MCF 10A (cell line): ENCODE measurements around the gene NINJ2. TPM values are rescaled to one million over a fixed set of nuclear protein-coding genes. Genes with fewer than 3 reads are reported as not detected.

Experiments used
- BruUV-seq: library from RNA; stranded (reverse); fragments of 400-500 nt; replicated peaks from 2 replicates; lab custom pipeline; 2021; lab: Mats Ljungman, UMichigan
- CTCF ChIA-PET: fragments of 300-600 bp; sonication (Branson Sonifier 250); formaldehyde crosslinking; extraction: SDS; loops from one replicate; lab custom pipeline; 2021; ENCODE audit warnings: antibody characterized with exemption, inconsistent platforms; lab: Yijun Ruan, JAX
- POLR2A ChIA-PET: fragments of 300-600, 350-650 bp; sonication (Branson Sonifier 250); formaldehyde crosslinking; extraction: SDS; loops from one replicate; lab custom pipeline; 2020; ENCODE audit warnings: antibody characterized with exemption, inconsistent platforms; lab: Yijun Ruan, JAX
- DNase-seq: peaks from one replicate; pipeline ENCODE4 v3.0.0-alpha.2; 2018; ENCODE audit not compliant: unreplicated experiment
- H3K27ac Mint-ChIP-seq: one replicate; pipeline ENCODE4 v1.8.0; 2022; ENCODE audit warnings: mild to moderate bottlenecking, low read depth, mixed read lengths; ENCODE audit not compliant: unreplicated experiment
- H3K27me3 Mint-ChIP-seq: one replicate; pipeline ENCODE4 v1.8.0; 2022; ENCODE audit warnings: mixed read lengths; ENCODE audit not compliant: insufficient read depth, unreplicated experiment
- H3K36me3 Mint-ChIP-seq: one replicate; pipeline ENCODE4 v1.8.0; 2022; ENCODE audit warnings: mild to moderate bottlenecking, moderate library complexity, mixed read lengths; ENCODE audit not compliant: insufficient read depth, unreplicated experiment
- H3K4me1 Mint-ChIP-seq: one replicate; pipeline ENCODE4 v1.8.0; 2022; ENCODE audit warnings: mixed read lengths; ENCODE audit not compliant: insufficient read depth, unreplicated experiment
- H3K4me3 Mint-ChIP-seq: one replicate; pipeline ENCODE4 v1.8.0; 2022; ENCODE audit warnings: mild to moderate bottlenecking, moderate library complexity, mixed read lengths; ENCODE audit not compliant: unreplicated experiment
- H3K9me3 Mint-ChIP-seq: one replicate; pipeline ENCODE4 v1.8.0; 2022; ENCODE audit warnings: mixed read lengths; ENCODE audit not compliant: unreplicated experiment
- CTCF ChIP-seq: fragments of 200-600 bp; IDR thresholded peaks from one replicate; pipeline ENCODE4 v1.8.0; 2022; ENCODE audit warnings: antibody characterized with exemption, mild to moderate bottlenecking; ENCODE audit not compliant: unreplicated experiment
- intact Hi-C: fragments of 100-400 bp; cut with micrococcal nuclease; formaldehyde crosslinking; loops from 2 replicates; pipeline ENCODE4 v1.14.1; 2022
- total RNA-seq: library from RNA; stranded (reverse); gene quantifications from 2 replicates; pipeline ENCODE4 v1.2.3, GENCODE V29; 2022

Gene NINJ2
- total RNA-seq, 1 experiment from 2014 or later: not detected

DNA sequence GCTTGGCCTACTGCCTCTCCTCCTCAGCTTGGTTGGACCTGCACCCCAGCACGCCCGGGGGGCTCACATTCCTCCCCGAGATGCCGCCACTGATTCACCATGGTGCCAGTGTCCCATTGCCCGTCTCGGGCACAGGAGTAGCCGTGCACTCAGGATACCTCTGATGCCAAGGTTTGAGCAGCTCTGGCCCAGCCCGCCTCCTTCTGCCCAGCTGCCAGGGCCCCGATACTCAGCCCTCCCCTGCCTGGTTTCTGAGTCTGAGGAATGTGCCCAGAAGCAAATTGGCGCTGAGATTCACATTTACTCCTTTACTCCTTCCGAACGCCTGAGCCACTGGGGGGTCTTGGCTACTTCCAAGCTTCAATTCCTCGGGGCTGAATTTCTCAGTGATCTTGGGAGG is 63.5 kb downstream of the NINJ2 start:
- no TSS peak for BruUV-seq
- ChIA-PET POLR2A (interaction anchor here (0.6 to 5.9 kb wide), 4 partner anchors 33 to 175 kb away, joined by 3 to 72 read pairs (median 3); partner anchors contain the start of gene WNK1), CTCF (interaction anchor here (0.7 to 4.1 kb wide), 5 partner anchors 23 to 493 kb away, joined by 3 to 34 read pairs (median 4); partner anchors contain the start of gene WNK1)
- Mint-ChIP-seq H3K9me3 (no peaks in the 10 kb centered on the region), H3K36me3 (no peaks in the 10 kb centered on the region), H3K27me3 (no peaks in the 10 kb centered on the region), H3K4me1 (peaks cover 20% of the 10 kb centered on the region), H3K4me3 (no peak overlapping the region), H3K27ac (no peak overlapping the region)
- intact Hi-C loops: no loop called here
- DNase-seq: no peak
- no peak for TF ChIP-seq CTCF

GRCh38 chr12:597926-598568 is 65.2 kb downstream of the NINJ2 start:
- Mint-ChIP-seq H3K9me3 (no peaks in the 10 kb centered on the region), H3K36me3 (no peaks in the 10 kb centered on the region), H3K4me3 (peak overlapping the region; percentile 15), H3K27ac (peak overlapping the region; percentile 18), H3K4me1 (peaks cover 20% of the 10 kb centered on the region), H3K27me3 (no peaks in the 10 kb centered on the region)
- peak; percentile 92 for DNase-seq
- intact Hi-C loops: no loop called here
- POLR2A ChIA-PET: interaction anchor here (0.6 to 5.9 kb wide), 23 partner anchors 9 to 1007 kb away, joined by 3 to 72 read pairs (median 5); partner anchors contain the start of genes NINJ2 and WNK1
- BruUV-seq: no TSS peak
- no peak for TF ChIP-seq CTCF
- CTCF ChIA-PET: interaction anchor here (0.5 to 4.1 kb wide), 18 partner anchors 11 to 982 kb away, joined by 3 to 34 read pairs (median 4); partner anchors contain the start of gene WNK1

DNA sequence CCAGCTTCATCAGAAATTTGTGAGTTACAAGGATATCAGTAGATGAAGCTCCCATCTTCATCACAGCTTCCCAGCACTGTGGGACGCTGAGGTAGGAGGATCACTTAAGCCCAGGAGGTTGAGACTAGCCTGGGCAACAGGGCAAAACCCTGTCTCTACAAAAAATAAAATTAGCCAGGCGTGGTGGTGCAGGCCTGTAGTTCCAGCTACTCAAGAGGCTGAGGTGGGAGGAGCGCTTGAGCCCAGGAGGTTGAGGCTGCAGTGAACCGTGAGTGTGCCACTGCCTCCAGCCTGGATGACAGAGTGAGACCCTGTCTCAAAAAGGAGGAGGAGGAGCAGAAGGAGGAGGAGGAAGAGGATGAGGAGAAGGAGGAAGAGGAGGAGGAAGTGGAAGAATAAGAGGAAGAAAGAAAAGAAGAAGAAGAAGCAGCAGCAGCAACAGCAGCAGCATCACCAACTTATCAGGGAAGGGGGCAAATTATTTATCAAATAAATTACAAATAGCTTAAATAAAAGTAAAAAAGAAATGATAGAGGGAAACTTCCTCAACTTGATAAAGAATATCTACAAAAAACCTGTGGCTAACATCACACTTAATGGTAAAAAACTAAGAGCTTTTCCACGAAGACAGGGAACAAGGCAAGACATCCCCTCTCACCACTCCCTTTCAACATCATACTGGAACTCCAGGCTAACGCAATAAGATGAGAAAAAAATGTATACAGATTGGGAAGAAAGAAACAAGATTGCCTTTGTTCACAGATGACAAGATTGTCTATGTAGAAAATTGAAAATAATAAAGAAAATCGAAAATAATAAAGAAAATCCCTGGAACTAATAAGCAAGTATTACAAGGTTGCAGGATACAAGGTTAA is 69.6 kb downstream of the NINJ2 start:
- Mint-ChIP-seq H3K9me3 (no peaks in the 10 kb centered on the region), H3K27ac (no peak overlapping the region), H3K4me3 (no peak overlapping the region), H3K27me3 (no peaks in the 10 kb centered on the region), H3K4me1 (peaks cover 16% of the 10 kb centered on the region), H3K36me3 (no peaks in the 10 kb centered on the region)
- intact Hi-C loops: no loop called here
- no TSS peak for BruUV-seq
- ChIA-PET CTCF (no interaction called here), POLR2A (no interaction called here)
- no peak for TF ChIP-seq CTCF
- DNase-seq: no peak

DNA sequence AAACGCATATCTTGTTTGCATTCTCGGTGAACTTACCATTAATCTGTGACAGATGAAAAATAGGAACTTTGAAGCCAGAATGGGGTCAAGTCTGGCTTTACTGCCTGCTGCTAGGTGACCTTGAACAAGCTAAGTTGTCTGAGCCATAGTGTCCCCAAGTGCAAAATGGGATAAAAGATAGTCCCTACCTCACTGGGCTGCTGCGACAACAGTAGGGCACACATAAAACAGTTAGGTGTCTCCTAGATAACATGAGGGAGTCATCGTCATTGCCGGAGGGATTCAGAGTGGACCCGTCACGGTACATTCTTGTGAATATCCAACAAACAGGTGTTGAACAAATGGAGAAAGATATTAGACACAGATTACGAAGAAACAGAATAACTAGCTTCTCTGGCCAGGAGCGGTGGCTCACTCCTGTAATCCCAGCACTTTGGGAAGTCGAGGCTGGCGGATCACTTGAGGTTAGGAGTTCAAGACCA is 71.2 kb downstream of the NINJ2 start:
- ChIA-PET POLR2A (no interaction called here), CTCF (interaction anchor here (0.7 to 1.1 kb wide), 2 partner anchors 17 to 404 kb away, joined by 3 read pairs; no protein-coding TSS in a partner anchor)
- H3K4me1 Mint-ChIP-seq: peaks cover under 1% of the 10 kb centered on the region
- TF ChIP-seq CTCF: no peak
- no peak overlapping the region for H3K4me3 Mint-ChIP-seq
- H3K27me3 Mint-ChIP-seq: no peaks in the 10 kb centered on the region
- BruUV-seq: no TSS peak
- H3K27ac Mint-ChIP-seq: no peak overlapping the region
- intact Hi-C loops: no loop called here
- no peaks in the 10 kb centered on the region for H3K36me3 Mint-ChIP-seq
- DNase-seq: no peak
- H3K9me3 Mint-ChIP-seq: no peaks in the 10 kb centered on the region
